Body of pancreas (tissue), 4 donors: Measurements from ENCODE around the gene PPARA.

Experiments used
- CTCF ChIP-seq, 7 experiments: fragments of 450-650 bp in 4 of 7; fragments of 200-600 bp in 3 of 7; sonication (generic) in 3 of 7; IDR thresholded peaks; one replicate each; pipeline ENCODE4 v1.5.1; 2016 to 2019; ENCODE audit warnings: antibody characterized with exemption in 7 of 7
- POLR2A ChIP-seq, 3 donors: fragments of 450-650 bp; IDR thresholded peaks; one replicate each; pipeline ENCODE4 v1.6.1; 2016; ENCODE audit warnings: antibody characterized with exemption in 3 of 3, mild to moderate bottlenecking in 2 of 3

- TF ChIP-seq CTCF (IDR thresholded peaks at IDR 0.05) (no peak), POLR2A (IDR thresholded peaks at IDR 0.05) (no peak)
Observed at GRCh38 chr22:46292732-46293131, 142.4 kb downstream of the PPARA start.
